DOHH2 (cell line): ENCODE results near the gene NLGN4X.

Source experiments
- EZH2phosphoT487 ChIP-seq: fragments of 200-600 bp; sonication (generic); IDR thresholded peaks from 2 replicates; pipeline ENCODE4 v1.6.1; 2017; ENCODE audit warnings: borderline replicate concordance, mild to moderate bottlenecking, antibody characterized with exemption, low read length, moderate library complexity, mixed read lengths
- TF ChIP-seq, protein P1 (sequence below): fragments of 200-600 bp; sonication (generic); IDR thresholded peaks from one replicate; pipeline ENCODE4 v1.5.1; 2014; ENCODE audit warnings: antibody characterized with exemption, mild to moderate bottlenecking, low read depth, low read length; ENCODE audit not compliant: poor library complexity, severe bottlenecking

DNA sequence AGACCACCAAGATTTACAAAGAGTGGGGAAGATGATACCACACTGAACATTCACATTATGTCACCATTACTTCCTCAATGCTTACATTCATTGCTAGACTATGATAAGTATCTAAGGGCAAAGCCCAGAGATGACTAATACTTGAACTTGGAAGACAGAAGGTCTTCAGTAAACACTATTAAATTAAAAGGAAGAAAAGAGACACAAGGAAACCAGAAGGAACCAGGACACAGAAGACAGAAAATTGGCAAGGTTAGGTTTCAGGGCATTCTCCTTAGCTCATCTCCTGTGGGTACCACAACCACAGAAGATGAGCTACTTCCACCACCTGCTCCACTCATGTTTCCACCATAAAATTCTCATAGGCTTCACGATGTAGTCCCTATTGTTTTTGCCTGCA lies 64.9 kb downstream of the NLGN4X start:
- TF ChIP-seq, protein P1, sequence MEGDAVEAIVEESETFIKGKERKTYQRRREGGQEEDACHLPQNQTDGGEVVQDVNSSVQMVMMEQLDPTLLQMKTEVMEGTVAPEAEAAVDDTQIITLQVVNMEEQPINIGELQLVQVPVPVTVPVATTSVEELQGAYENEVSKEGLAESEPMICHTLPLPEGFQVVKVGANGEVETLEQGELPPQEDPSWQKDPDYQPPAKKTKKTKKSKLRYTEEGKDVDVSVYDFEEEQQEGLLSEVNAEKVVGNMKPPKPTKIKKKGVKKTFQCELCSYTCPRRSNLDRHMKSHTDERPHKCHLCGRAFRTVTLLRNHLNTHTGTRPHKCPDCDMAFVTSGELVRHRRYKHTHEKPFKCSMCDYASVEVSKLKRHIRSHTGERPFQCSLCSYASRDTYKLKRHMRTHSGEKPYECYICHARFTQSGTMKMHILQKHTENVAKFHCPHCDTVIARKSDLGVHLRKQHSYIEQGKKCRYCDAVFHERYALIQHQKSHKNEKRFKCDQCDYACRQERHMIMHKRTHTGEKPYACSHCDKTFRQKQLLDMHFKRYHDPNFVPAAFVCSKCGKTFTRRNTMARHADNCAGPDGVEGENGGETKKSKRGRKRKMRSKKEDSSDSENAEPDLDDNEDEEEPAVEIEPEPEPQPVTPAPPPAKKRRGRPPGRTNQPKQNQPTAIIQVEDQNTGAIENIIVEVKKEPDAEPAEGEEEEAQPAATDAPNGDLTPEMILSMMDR, result no peak
- no peak for TF ChIP-seq EZH2phosphoT487
